Measurements from ENCODE around the gene SLC30A10.
"Not testable (repeated sequence)": the region's sequence is repeated elsewhere in the genome, so short reads cannot be mapped to it uniquely, and the experiment has no call there.

SLC30A10 gene

GRCh38 chr1:219927298-219927955 lies 930 bp downstream of the SLC30A10 start:
- DNase-seq = no peak

GRCh38 chr1:219926363-219926998 lies 1.9 kb downstream of the SLC30A10 start:
- no peak for DNase-seq

- DNase-seq = no peak
Measured at GRCh38 chr1:219924342-219924741, 4.0 kb downstream of the SLC30A10 start.

- no peak for DNase-seq
Measured at GRCh38 chr1:219917851-219918466, 10.4 kb downstream of the SLC30A10 start.

- no peak for DNase-seq
Measured at GRCh38 chr1:219917281-219917680, 11.1 kb downstream of the SLC30A10 start.

GRCh38 chr1:219916257-219916656 lies 12.1 kb downstream of the SLC30A10 start:
- DNase-seq = no peak

- DNase-seq = no peak
Measured at GRCh38 chr1:219913005-219913770, 15.2 kb downstream of the SLC30A10 start.

- DNase-seq = no peak
Measured at GRCh38 chr1:219910716-219911115, 17.6 kb downstream of the SLC30A10 start.

GRCh38 chr1:219909476-219909875 lies 18.9 kb downstream of the SLC30A10 start:
- no peak for DNase-seq

- no peak for DNase-seq
Measured at GRCh38 chr1:219908170-219908569, 20.2 kb downstream of the SLC30A10 start.

- DNase-seq = no peak
Measured at GRCh38 chr1:219907772-219908070, 20.6 kb downstream of the SLC30A10 start.

- DNase-seq = no peak
Measured at GRCh38 chr1:219906924-219907771, 21.2 kb downstream of the SLC30A10 start.

GRCh38 chr1:219906565-219906923 lies 21.8 kb downstream of the SLC30A10 start:
- DNase-seq = not testable (repeated sequence)

- no peak for DNase-seq
Measured at GRCh38 chr1:219905524-219905923, 22.8 kb downstream of the SLC30A10 start.

- no peak for DNase-seq
Measured at GRCh38 chr1:219904934-219905333, 23.4 kb downstream of the SLC30A10 start.

- no peak for DNase-seq
Measured at GRCh38 chr1:219903353-219903871, 24.9 kb downstream of the SLC30A10 start.

- DNase-seq = no peak
Measured at GRCh38 chr1:219902951-219903350, 25.4 kb downstream of the SLC30A10 start.

- no peak for DNase-seq
Measured at GRCh38 chr1:219900882-219901281, 27.5 kb downstream of the SLC30A10 start.

GRCh38 chr1:219900201-219900600 lies 28.2 kb downstream of the SLC30A10 start:
- DNase-seq = no peak

- no peak for DNase-seq
Measured at GRCh38 chr1:219898375-219898774, 30.0 kb downstream of the SLC30A10 start.

- no peak for DNase-seq
Measured at GRCh38 chr1:219897914-219898313, 30.4 kb downstream of the SLC30A10 start.

- not testable (repeated sequence) for DNase-seq
Measured at GRCh38 chr1:219892271-219892670, 36.1 kb downstream of the SLC30A10 start.

GRCh38 chr1:219891846-219892245 lies 36.5 kb downstream of the SLC30A10 start:
- DNase-seq = not testable (repeated sequence)
